Measurements from ENCODE around the gene TP53I13. TPM values are rescaled to one million over a fixed set of nuclear protein-coding genes. Genes with fewer than 3 reads are reported as not detected.
A peak's percentile ranks its signal among the peaks of the same experiment; 100 is the strongest.

The TP53I13 gene
- total and polyA plus RNA-seq, 2 of the 13 experiments (the other 11 are each of a cell fraction or from before 2014, with no cell fraction given): 16.9 to 25.7 TPM

GRCh38 chr17:29565643-29566472 lies 2.6 kb upstream of the TP53I13 start:
- Histone ChIP-seq H3K9me3 (ENCODE audit: low read length) (no peaks in the 10 kb centered on the region), H3K9ac (ENCODE audit: insufficient read depth, low read depth, low read length) (peak overlapping the region; percentile 28; the same call in 1 of the 2 replicates), H2AFZ (ENCODE audit: low read length) (no peak overlapping the region), H3K4me3 (replicated peaks in 1 of 3; ENCODE audit: insufficient read depth in 1 of 3, low read depth in 2 of 3, low read length in 3 of 3) (peak overlapping the region; percentile 68 to 94 (median 84)), H3K36me3 (replicated peaks in 1 of 2; ENCODE audit: control insufficient read depth in 1 of 2, insufficient read depth in 2 of 2, low read length in 2 of 2) (no peaks in the 10 kb centered on the region), H4K20me1 (ENCODE audit: insufficient read depth, low read length) (0 out of 2 replicates have a peak, but pooled peaks cover 5% of the 10 kb centered on the region), H3K79me2 (ENCODE audit: insufficient read depth, low read length) (no peaks in the 10 kb centered on the region), H3K4me2 (ENCODE audit: low read depth, low read length) (peak overlapping the region; percentile 84), H3K27me3 (ENCODE audit: control insufficient read depth in 1 of 2, insufficient read depth in 2 of 2, low read length in 2 of 2) (no peaks in the 10 kb centered on the region), H3K27ac (ENCODE audit: extremely low read length, insufficient read depth, low read length) (no peak overlapping the region), H3K4me1 (ENCODE audit: insufficient read depth, low read length) (peaks cover 29% of the 10 kb centered on the region)
- ChIA-PET POLR2A (interaction anchor here (0.7 to 3.1 kb wide), 7 partner anchors 9 to 271 kb away, joined by 3 to 24 read pairs (median 6); partner anchors contain the start of gene TAOK1), CTCF (ENCODE audit: low intra/inter-chr PET ratio, low total read pairs) (interaction anchor here (0.8 kb wide), 1 partner anchor 14 kb away, joined by 3 read pairs; no protein-coding TSS in a partner anchor)
- peak; percentile 25 for DNase-seq (ENCODE audit: low spot score)
- in situ Hi-C loops (cut with HindIII; ENCODE audit: extremely low pct_ligation_motif_present, low pct_unique_long_range_greater_than_20kb): no loop called here
- peak; percentile 32 for ATAC-seq
- peak; percentile 56 for FAIRE-seq
- 2% methylated on average over 11 of the region's 55 CpGs for WGBS (ENCODE audit: low lambda C conversion rate)
- intact Hi-C loops (cut with micrococcal nuclease; ENCODE audit: unreplicated experiment): loop anchor here (10.0 kb wide), 1 partner anchor 271 kb away; the partner anchor contains the start of gene NUFIP2
- TSS peak; percentile 31 for BruUV-seq (replicated peaks)
- TF ChIP-seq MTF2 (CRISPR knock-in tag; IDR thresholded peaks at IDR 0.05; ENCODE audit: borderline replicate concordance) (peak; percentile 71; the same call in 1 of the 2 replicates), BCL3 (CRISPR knock-in tag; IDR thresholded peaks at IDR 0.05) (peak; percentile 41; the same call in 1 of the 2 replicates), ZMYM4 (CRISPR knock-in tag; IDR thresholded peaks at IDR 0.05) (0 out of 2 replicates have a peak, but pooled peaks have one; percentile 11), ZNF24 (IDR thresholded peaks at IDR 0.05) (no peak), ZNF543 (CRISPR knock-in tag; IDR thresholded peaks at IDR 0.05) (peak; percentile 39; the same call in 1 of the 2 replicates), ZNF225 (CRISPR knock-in tag; IDR thresholded peaks at IDR 0.05) (no peak), UBTF (CRISPR knock-in tag; IDR thresholded peaks at IDR 0.05) (peak; percentile 86; the same call in 1 of the 2 replicates), ZFAT (CRISPR knock-in tag; conservative IDR thresholded peaks at IDR 0.05) (no peak), SP5 (CRISPR knock-in tag; IDR thresholded peaks at IDR 0.05; ENCODE audit: borderline replicate concordance, low read depth) (no peak), FOXC1 (CRISPR knock-in tag; IDR thresholded peaks at IDR 0.05; ENCODE audit: borderline replicate concordance) (peak; percentile 62; the same call in 1 of the 2 replicates), ZNF501 (CRISPR knock-in tag; IDR thresholded peaks at IDR 0.05) (peak; percentile 90), EHMT2 (IDR thresholded peaks at IDR 0.05; ENCODE audit: borderline replicate concordance, low read depth, low read length) (no peak), MYC (CRISPR knock-in tag; IDR thresholded peaks at IDR 0.05; ENCODE audit: borderline replicate concordance) (0 out of 2 replicates have a peak, but pooled peaks have one; percentile 12), NFIC (IDR thresholded peaks at IDR 0.05; ENCODE audit: low read length) (no peak), PCBP2 (optimal IDR thresholded peaks at IDR 0.05; ENCODE audit: low read depth, low read length, poor library complexity, severe bottlenecking) (no peak), CBFB (CRISPR knock-in tag; IDR thresholded peaks at IDR 0.05) (no peak), ZSCAN31 (CRISPR knock-in tag; IDR thresholded peaks at IDR 0.05; ENCODE audit: low read depth) (peak; percentile 56; the same call in 1 of the 2 replicates), ELK4 (CRISPR knock-in tag; IDR thresholded peaks at IDR 0.05; ENCODE audit: borderline replicate concordance) (no peak), ZNF570 (CRISPR knock-in tag; IDR thresholded peaks at IDR 0.05; ENCODE audit: borderline replicate concordance) (no peak)

All from HepG2 (cell line).